Measurements from ENCODE around the gene LRRC14B. TPM values are rescaled to one million over a fixed set of nuclear protein-coding genes. Genes with fewer than 3 reads are reported as not detected.
"Not testable (repeated sequence)": the region's sequence is repeated elsewhere in the genome, so short reads cannot be mapped to it uniquely, and the experiment has no call there.

LRRC14B gene
- total RNA-seq, 1 donor from 2014 or later, result 8.5 TPM

DNA sequence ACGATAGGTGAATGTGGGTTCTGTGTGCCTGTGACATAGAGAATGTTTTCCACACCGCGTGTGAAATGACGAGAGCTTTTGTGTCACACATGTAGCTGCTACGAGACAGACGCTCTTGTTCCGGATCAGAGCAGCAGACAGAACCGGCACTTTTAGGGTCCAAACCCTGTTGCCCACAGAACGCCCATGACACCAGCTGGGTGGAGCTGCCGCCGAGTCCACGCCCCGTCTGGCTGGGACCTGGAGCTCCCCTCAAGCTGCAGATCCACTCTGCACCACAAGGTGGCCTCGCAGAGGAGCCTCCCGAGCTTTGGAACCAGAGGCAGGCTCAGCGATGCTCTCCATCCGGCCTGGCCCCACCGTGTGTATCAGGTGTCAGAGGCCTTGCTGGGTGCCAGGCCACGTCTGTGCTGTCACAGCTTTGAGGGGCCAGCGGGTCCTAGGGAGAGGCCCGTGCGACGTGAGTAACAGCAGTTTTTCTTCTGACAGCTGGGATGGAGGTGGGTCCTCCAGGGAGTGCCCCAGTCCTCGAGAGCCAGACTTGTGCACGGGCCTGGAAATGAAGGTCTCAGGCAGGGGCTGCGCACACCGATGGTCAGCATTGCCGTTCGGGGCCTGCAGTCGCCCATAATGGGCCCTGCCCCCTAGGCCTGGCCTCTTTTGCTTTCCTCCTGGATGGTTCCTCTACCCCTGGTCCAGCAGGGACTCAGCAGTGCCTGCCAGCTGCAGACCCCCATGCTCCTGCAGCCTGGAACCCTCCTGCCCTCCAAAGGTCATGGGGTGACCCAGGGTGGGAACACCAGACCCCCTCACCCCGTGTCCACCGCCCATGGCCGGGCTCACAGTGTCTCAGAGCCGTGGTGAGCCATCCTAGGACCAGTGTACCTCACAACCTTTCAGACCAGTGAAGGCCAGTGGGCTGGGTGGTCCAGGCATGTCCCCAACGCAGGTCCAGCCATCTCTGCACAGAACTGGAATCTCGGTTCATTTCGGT is 2.5 kb upstream of the LRRC14B start:
- peak; percentile 93 for DNase-seq (ENCODE audit: low spot score)
- intact Hi-C loops (cut with DNase I), result loop anchor here (2.0 kb wide), 1 partner anchor 30 kb away; the partner anchor contains the start of genes CCDC127 and SDHA

DNA sequence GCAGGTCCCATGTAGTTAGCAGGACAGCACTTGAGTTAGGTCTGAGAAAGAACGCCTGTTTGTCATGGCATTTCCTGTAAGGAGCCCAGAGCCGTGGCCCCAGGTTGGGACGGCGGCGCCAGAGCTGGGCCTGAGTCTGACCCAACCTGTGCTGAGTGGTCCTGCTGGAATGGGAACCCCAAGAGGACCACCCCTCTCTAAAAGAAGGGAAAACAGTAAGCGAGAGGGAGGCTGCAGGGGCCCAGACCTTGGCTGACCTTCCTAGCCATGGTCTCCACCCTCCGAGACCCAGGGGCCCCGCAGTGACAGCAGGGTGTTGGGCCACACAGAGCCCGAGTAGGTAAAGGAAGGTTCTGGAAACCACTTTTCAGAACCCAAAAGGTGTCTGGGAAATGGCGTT is 1.8 kb upstream of the LRRC14B start:
- intact Hi-C loops (cut with DNase I), result loop anchor here (2.0 kb wide), 1 partner anchor 29 kb away; the partner anchor contains the start of genes CCDC127 and SDHA
- DNase-seq (ENCODE audit: low spot score), result peak; percentile 68

DNA sequence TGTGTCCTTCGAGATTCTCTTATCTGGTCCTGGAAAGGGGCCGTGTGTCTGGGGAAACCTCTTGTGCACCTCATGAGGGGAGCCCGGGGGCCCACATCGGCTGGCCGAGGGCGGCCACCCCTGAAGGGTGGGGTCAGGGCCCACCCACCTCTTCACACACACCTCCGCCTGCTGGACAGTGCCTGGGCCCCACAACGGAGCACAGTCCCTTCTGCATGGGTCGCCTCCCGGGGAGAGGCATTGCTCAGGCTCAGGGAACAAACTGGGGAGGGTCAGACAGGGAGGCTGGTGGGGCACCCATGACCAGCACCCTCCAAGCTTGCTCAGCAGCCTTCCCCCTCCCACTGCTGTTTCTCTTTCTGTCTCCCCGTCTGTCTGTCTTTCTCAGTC is 1.3 kb upstream of the LRRC14B start:
- DNase-seq (ENCODE audit: low spot score), result peak; percentile 67
- intact Hi-C loops (cut with DNase I), result loop anchor here (2.0 kb wide), 1 partner anchor 29 kb away; the partner anchor contains the start of genes CCDC127 and SDHA

DNA sequence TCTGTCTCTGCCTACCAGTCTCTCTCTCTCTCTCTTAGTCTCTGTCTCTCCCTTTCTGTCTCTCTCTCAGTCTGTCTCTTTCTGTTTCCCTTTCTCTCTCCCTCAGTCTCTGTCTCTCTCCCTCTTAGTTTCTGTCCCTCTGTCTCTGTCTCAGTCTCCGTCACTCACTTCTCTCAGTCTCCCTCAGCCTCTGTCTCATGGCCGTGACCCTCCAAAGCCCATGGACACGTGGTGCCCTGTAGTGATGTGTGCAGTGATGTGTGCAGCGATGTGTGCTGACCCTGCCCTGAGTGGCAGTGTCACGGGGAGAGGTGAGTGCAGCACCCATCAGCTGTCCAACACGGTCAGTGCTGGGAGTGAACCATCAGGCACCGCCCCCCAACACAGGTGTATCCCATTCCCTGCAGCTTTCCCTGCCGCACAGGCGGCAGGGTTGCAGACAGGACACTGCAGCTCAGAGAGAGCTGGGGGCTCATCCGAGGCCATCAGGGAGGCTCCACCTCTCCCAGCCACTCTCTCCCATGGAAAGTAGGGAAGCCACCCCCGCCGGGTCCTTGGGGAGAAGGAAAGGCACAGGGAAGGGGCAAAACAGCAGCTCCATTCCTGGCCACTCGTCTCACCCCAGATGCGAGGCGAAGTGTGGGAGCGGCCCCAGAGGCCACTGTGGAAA is 794 bp upstream of the LRRC14B start:
- intact Hi-C loops (cut with DNase I), result loop anchor here (1.0 kb wide), 1 partner anchor 16 kb away; no protein-coding TSS in a partner anchor
- peak; percentile 73 for DNase-seq (ENCODE audit: low spot score)

DNA sequence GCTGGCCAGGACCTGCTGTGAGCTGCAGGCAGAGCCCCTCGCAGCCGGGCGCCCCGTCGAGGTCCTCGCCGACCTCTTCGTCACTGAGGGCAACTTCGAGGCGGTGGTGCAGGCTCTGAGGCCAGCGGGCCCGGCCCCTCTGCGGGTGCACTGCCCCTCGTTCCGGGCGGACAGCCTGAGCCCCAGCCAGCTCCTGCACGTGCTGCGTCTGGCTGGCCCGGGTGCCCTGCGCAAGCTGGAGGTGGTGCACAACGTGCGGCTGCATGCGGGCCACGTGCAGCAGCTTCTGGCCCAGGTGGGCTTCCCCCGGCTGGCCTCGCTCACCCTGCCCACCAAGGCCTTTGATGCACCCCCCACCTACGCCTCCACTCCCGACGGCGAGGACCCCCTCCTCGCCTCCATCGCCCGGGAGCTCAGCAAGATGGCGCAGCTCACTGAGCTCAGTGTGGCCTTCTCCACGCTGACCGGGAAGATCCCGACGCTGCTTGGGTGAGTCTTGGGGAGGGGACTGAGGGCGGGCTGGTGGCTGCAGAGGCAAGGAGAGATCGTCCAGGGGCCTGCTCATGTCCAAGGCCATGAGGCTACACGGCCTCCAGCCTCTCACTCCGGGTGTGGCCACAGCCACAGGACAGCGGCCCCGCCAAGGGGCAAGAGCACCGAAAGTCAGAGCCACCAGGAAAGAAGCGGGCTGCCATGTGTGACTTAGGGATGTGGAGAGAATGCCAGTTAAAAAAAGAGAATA is 825 bp downstream of the LRRC14B start:
- intact Hi-C loops (cut with DNase I), result loop anchor here (1.0 kb wide), 1 partner anchor 14 kb away; no protein-coding TSS in a partner anchor
- DNase-seq (ENCODE audit: low spot score), result peak; percentile 70

DNA sequence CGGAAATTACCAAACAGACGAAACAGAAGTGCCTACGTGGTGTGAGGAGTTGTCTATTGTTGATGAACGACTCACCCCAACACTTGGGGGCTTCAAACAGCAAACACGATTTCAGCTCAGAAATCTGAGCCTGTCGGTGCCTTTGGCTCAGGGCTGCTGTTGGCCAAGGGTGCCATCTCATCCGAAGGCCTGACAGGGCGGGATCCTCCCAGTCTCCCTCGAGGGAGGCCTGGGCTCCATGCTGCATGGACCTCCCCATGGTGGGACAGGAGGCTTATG is 1.3 kb downstream of the LRRC14B start:
- intact Hi-C loops (cut with DNase I), result no loop called here
- DNase-seq (ENCODE audit: low spot score), result peak; percentile 64

DNA sequence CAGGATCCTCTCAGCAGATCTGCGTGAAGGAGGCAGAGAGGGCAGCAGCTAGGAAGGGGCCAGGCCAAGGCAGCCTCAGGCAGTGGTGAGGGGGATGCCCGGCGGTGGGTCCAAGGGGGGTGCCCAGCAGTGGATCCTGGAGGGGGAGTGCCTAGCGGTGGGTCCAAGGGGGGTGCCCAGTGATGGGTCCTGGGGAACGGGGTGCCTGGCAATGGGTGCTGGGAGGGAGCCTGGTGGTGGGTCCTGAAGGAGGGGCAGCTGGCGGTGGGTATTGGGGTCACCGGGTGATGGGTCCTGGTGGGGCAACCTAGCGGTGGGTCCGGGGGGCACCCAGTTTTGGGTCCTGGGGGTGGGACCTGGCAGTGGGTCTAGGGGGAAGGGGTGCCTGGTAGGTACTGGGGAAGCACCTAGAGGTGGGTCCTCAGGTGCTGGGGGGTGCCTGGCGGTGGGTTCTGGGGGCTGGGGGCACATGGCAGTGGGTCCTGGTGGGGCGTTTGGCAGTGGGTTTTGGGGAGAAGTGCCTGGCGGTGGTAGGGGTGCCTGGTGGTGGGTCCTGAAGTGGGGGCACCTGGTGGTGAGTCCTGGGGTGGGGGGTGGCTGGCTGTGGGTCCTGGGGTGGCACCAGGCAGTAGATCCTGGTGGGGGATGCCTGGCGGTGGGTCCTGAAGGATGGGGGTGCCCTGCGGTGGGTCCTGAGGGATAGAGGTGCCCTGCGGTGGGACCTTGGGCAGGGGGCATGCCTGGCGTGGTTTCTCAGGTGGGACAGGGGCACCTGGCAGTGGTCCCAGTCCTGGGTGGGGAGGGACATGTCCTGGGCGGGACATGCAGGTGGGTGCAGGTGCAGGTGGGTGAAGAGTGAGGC is 1.9 kb downstream of the LRRC14B start:
- intact Hi-C loops (cut with DNase I), result no loop called here
- DNase-seq (ENCODE audit: low spot score), result peak; percentile 67

DNA sequence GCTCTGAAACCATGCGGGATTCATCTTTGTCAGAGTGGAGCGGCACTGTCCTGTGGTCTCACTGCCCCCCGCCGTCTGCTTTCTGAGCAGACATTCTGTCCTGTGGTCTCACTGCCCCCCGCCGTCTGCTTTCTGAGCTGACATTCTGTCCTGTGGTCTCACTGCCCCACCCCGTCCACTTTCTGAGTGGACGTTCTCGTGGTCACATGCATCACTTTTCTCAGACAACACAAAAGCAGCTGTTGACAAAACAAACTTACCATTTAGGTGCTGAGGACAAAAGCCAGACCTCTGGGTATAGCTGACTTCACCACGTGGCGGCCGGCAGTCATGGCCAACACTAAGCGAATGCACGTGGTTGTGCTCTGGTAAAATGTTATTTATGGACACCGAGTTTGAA is 2.8 kb downstream of the LRRC14B start:
- intact Hi-C loops (cut with DNase I), result no loop called here
- DNase-seq (ENCODE audit: low spot score), result peak; percentile 77

DNA sequence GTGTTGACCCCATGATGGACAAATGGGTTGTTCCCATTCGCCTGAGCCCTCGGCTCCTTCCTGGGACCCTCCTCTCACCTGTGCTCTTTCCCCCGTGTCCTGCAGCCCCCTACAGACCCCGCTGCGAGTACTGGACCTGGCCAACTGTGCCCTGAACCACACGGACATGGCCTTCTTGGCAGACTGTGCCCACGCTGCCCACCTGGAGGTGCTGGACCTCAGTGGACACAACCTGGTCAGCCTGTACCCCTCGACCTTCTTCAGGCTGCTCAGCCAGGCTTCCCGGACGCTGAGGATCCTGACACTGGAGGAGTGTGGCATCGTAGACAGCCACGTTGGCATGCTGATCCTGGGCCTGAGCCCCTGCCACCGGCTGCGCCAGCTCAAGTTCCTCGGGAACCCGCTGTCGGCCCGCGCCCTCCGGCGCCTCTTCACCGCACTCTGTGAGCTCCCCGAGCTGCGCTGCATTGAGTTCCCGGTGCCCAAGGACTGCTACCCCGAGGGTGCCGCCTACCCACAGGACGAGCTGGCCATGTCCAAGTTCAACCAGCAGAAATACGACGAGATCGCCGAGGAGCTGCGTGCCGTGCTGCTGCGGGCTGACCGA is 3.4 kb downstream of the LRRC14B start:
- intact Hi-C loops (cut with DNase I), result no loop called here
- DNase-seq (ENCODE audit: low spot score), result peak; percentile 74

DNA sequence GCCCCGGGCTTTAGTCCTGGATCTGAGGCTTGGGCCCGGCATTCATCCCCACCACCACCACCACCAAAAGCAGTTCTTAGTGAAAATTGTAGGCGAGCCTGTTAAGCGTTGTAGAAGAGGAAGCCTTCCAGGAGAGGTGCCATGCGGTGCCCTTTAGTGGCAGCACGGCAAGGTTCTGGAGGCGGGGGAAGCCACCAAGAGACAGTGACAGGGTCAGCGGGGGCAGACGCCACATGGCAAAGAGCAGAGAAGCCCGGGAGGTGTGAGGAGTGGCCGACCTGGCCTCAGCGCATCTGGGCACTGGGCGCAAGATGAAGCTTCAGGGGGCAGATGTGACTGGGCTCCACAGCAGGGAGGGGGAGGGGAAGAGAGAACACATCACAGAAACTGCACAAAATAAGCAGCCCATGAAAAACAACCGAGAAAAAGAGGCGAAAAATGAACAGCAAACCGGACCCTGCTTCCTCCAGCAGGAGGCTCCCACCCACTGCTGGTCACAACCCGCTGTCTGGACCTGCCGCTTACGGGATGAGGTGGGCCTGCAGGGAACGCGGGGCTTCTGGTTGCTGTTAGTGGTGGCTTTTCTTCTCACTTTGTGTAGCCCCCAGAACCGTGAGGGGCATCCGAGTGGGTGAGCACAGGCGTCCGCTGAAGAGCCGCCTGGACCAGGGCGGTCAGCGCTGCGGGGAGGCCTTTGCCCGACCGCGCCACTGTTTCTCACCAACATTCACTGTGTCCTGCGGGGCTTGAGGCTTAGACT is 4.3 kb downstream of the LRRC14B start:
- peak; percentile 71 for DNase-seq (ENCODE audit: low spot score)
- intact Hi-C loops (cut with DNase I), result no loop called here

DNA sequence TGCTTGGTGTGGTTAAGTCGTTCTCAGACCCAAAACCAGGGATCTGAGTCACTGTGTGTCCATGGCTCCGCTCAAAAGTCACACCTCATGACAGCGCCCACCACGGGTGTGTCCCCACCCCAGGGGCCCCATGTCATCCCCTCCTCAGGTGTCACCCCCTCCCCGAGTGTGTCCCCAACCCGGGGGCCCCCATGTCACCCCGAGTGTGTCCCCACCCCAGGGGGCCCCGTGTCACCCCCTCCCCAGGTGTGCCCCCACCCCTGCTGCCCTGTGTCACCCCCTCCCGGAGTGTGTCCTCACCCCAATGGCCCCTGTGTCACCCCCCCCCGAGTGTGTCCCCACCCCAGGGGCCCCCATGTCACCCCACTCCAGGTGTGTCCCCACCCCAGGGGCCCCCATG is 5.1 kb downstream of the LRRC14B start:
- no peak for DNase-seq (ENCODE audit: low spot score)
- intact Hi-C loops (cut with DNase I), result no loop called here

DNA sequence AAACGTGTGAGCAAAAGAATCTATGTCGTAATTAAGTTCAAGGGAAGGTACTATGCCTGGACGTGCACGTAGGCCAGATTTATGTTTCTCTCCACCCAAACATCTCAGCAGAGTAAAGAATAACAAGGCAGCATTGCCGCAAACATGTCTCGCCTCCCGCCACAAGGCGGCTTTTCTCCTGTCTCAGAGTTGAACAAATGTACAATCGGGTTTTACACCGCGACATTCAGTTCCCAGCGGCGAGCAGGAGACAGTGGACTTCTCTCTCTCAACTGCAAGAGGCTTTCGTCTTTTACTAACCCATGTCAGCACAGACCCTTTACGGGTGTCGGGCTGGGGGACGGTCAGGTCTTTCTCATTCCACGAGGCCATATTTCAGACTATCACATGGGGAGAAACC is 5.7 kb downstream of the LRRC14B start:
- intact Hi-C loops (cut with DNase I), result not testable (repeated sequence)

DNA sequence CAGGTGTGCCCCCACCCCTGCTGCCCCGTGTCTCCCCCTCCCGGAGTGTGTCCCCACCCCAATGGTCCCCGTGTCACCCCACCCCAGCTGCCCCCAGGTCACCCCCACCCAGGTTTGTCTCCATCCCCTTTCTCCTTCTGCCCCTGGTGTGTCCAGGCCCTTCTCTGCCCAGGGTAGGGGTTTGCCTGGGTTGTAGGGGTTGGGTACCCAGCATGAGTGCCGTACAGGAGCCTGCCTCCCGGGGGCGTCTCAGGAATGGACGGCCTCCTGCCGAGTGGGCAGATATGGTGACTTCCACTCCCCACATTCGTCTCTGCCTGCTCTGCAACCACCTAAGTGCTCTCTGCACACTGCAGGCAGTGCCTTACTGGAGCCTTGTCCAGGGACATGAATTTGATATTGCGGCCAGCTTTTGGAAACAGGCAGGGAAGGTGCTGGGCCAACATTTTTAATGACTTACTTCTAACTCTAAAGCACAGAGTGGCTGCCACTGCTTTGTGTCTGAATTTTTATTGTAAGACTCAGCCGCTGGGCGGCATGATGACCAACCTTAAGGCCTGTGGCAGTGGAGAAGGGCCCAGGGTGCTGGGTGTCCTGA is 6.7 kb downstream of the LRRC14B start:
- DNase-seq (ENCODE audit: low spot score), result no peak
- intact Hi-C loops (cut with DNase I), result no loop called here

More for the DNA sequence above, 5.7 kb downstream of the LRRC14B start:
- not testable (repeated sequence) for DNase-seq (ENCODE audit: low spot score)

DNA sequence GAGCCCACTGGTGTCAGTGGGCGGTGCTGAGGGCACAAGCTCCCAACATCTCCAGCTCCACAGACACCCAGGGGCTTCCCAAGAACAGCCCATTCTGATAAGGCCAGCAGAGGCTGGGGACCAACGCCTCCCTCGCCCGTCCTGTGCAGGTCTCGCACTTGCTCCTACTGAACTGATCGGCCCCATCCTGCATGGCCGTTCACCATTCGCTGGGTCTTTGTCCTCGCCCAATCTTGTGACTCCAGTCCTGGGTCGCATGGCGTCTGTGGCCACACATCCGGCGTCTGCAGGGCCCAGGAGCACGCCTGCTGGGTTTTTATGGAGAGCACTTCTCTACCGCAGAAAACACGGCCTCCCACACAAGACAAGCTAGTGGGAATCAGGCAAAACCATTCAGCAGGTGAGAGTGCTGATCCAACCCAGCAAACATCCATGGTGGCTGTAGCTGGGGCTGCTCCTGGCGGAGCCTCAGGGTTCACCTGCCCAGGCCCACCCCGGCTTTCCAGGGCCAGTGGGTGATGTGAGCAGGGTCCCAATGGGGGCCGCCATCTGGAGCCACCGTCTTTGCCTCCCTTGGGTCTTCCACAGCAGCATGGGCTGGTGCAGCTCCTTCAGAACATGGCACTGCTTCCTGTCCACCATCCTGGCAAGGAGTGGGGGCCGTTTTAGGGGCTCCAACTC is 7.4 kb downstream of the LRRC14B start:
- DNase-seq (ENCODE audit: low spot score), result no peak
- intact Hi-C loops (cut with DNase I), result no loop called here

DNA sequence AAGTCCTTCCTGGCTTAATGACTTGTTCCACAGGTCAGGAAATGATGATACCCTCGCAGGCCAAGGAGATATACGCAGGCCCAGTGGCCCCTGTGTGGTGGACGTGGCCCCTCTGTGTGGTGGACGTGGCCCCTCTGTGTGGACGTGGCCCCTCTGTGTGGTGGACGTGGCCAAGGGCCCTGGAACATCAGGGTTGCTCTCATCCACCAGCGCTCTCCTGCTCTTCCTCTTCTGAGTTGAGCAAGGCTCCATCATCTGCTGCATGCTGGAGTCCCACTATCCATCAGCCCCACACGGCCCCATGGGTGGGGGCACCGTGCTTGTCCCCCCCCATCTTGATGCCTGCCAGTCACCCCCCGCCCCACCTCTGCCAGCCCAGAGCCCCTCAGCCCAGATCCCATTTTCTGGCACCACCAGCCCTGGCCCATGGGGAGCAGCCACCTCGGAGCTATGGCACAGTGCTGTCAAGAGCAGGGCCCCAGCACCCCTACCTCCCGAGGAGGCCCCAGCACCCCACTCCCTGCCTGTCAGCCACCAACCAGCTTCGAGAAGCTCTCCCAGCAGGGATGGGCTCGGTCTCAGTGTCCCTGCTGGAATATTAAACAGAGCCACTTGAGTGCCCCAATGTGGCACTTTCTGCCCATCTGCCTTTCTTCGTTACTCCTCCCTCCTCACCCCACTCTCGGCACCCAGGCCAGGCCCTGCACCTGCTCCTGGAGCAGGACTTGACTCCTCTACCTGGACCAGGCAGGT is 8.1 kb downstream of the LRRC14B start:
- DNase-seq (ENCODE audit: low spot score), result no peak
- intact Hi-C loops (cut with DNase I), result no loop called here

DNA sequence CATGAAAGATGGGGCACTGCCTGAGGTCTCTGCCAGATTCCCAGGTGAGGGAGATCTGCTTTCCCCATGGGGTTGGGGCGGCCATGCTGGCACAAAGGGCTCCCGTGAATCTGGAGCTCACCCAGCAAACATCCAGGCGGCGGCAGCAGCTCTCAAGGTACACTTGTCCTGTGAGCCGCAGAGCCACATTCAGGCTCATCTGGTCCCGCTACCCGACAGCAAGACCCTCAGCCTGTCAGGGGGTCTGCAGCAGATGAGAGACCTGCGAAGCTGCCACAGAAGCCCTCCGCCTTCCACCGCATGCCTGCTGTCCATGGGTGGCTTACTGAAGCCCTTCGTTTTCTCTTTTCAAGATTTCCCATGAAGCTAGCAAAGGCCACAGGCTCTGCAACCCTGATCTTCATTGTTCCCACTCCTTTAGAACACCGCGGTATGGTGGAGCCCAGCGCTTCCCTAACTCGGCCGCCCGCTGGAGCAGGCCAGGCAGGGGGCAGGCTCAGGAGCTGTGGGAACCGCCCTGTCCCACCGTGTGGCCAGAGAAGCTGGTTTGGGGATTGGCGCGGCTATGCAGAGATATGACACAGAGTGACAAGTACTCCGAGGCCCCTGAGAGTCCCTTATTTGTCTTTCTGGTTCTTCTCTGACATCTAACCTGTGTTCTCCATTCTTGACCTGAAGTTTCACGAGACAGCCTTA is 8.8 kb downstream of the LRRC14B start:
- intact Hi-C loops (cut with DNase I), result no loop called here
- no peak for DNase-seq (ENCODE audit: low spot score)
